ENCODE data around the gene ST3GAL3.

Gene ST3GAL3

DNA sequence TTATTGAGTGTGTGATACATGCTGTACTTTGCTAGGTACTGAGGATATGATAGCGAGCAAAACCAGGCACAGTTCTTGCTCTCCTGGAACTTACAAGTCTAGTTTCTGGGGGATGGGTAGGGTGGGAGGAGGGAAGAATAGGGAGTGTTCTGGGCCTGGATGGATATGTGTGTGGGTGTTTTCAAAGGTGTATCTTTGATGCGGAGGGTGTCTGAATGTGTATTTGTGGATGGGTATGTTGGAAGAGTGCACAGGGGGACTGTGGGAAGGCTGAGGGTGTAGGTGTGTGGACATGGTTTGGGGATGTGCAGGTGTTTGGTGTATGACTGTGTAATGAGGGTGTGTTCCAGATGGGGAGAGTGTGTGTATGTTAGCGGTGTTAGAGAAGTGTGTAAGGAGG, 258.0 kb downstream of the ST3GAL3 start:
- Histone ChIP-seq H3K79me1 (ENCODE audit: low read length) (peaks cover 3% of the 10 kb centered on the region), H3K23ac (ENCODE audit: low read length) (no peak overlapping the region), H3K4me2 (ENCODE audit: low read length) (no peak overlapping the region), H3K9ac (ENCODE audit: low read length) (no peak overlapping the region), H4K8ac (ENCODE audit: low read depth, low read length) (no peak overlapping the region), H2BK120ac (ENCODE audit: low read depth, low read length) (no peak overlapping the region), H2AK5ac (ENCODE audit: low read length) (no peak overlapping the region), H3K27ac (ENCODE audit: low read depth, low read length) (no peak overlapping the region), H3K56ac (ENCODE audit: low read length) (no peak overlapping the region), H3K36me3 (ENCODE audit: control insufficient read depth, insufficient read depth, low read length) (peaks cover 1% of the 10 kb centered on the region), H4K5ac (ENCODE audit: low read length) (no peak overlapping the region), H2BK15ac (replicated peaks; ENCODE audit: low read depth) (no peak overlapping the region), H3K18ac (ENCODE audit: low read length) (no peak overlapping the region), H3K79me2 (ENCODE audit: control insufficient read depth, insufficient read depth, low read length) (peaks cover 3% of the 10 kb centered on the region), H3K4ac (ENCODE audit: low read depth, low read length) (no peak overlapping the region), H3K4me1 (ENCODE audit: control insufficient read depth, low read depth, low read length) (no peaks in the 10 kb centered on the region), H3K27me3 (ENCODE audit: insufficient read depth, low read length, poor library complexity) (no peaks in the 10 kb centered on the region), H2BK5ac (ENCODE audit: low read length) (no peak overlapping the region), H3K4me3 (ENCODE audit: low read length) (no peak overlapping the region)
- DNase-seq: no peak
- WGBS (ENCODE audit: extremely low coverage, insufficient coverage, low lambda C conversion rate): no CpG with 5 or more reads among the region's 3 CpGs

DNA sequence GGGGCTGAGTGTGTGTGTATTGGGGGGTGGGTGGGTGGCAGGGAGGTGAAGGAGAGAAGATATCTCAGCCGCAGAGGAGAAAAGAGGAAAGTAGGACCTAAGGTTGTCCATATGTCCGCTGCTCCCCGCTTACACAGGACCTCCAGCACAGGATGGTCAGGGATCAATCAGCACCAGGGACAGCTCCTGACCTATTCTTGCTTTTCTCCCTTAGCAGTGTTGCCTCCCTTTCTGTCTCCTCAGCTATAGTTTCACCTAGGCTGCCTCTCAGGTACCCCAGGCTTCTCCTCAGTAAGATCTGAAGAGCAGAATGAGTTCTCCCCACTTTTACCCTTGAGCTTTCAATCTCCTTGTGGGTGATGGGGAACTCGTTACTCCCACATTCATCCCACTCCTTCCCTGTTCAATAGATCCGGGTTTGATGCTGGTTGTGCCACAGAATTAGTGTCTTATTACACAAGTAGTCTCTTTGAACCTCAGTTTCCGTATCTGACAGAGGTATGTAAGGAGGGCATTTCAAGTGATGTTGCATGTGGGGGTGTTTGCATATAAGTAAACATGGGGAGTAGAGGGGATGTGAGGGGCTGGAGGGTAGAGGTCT, 261.1 kb downstream of the ST3GAL3 start:
- Histone ChIP-seq H3K23ac (ENCODE audit: low read length) (no peak overlapping the region), H4K5ac (ENCODE audit: low read length) (no peak overlapping the region), H3K36me3 (ENCODE audit: control insufficient read depth, insufficient read depth, low read length) (no peaks in the 10 kb centered on the region), H2AK5ac (ENCODE audit: low read length) (no peak overlapping the region), H3K27me3 (ENCODE audit: insufficient read depth, low read length, poor library complexity) (no peaks in the 10 kb centered on the region), H3K4me3 (ENCODE audit: low read length) (no peak overlapping the region), H3K4me1 (ENCODE audit: control insufficient read depth, low read depth, low read length) (no peaks in the 10 kb centered on the region), H2BK5ac (ENCODE audit: low read length) (no peak overlapping the region), H2BK15ac (replicated peaks; ENCODE audit: low read depth) (no peak overlapping the region), H4K8ac (ENCODE audit: low read depth, low read length) (no peak overlapping the region), H3K79me2 (ENCODE audit: control insufficient read depth, insufficient read depth, low read length) (peaks cover 9% of the 10 kb centered on the region), H3K79me1 (ENCODE audit: low read length) (peaks cover 10% of the 10 kb centered on the region), H3K4me2 (ENCODE audit: low read length) (no peak overlapping the region), H3K9ac (ENCODE audit: low read length) (no peak overlapping the region), H3K27ac (ENCODE audit: low read depth, low read length) (no peak overlapping the region), H3K56ac (ENCODE audit: low read length) (no peak overlapping the region), H3K4ac (ENCODE audit: low read depth, low read length) (no peak overlapping the region), H2BK120ac (ENCODE audit: low read depth, low read length) (no peak overlapping the region), H3K18ac (ENCODE audit: low read length) (no peak overlapping the region)
- DNase-seq: peak; percentile 62
- WGBS (ENCODE audit: extremely low coverage, insufficient coverage, low lambda C conversion rate): no CpG with 5 or more reads among the region's 6 CpGs

DNA sequence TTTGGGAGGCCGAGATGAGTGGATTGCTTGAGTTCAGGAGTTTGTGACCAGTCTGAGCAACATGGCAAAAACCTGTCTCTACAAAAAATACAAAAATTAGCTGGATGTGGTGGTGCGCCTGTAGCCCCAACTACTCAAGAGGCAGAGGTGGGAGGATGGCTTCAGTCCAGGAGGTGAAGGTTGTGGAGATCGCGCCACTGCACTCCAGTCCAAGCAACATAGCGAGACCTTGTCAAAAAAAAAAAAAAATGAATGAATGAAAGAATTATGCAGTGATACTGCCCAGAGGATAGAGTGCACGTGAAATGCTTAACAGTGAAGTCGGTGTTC, 262.0 kb downstream of the ST3GAL3 start:
- Histone ChIP-seq H3K79me1 (ENCODE audit: low read length) (peaks cover 10% of the 10 kb centered on the region), H2BK120ac (ENCODE audit: low read depth, low read length) (no peak overlapping the region), H3K27me3 (ENCODE audit: insufficient read depth, low read length, poor library complexity) (no peaks in the 10 kb centered on the region), H3K4ac (ENCODE audit: low read depth, low read length) (no peak overlapping the region), H3K4me1 (ENCODE audit: control insufficient read depth, low read depth, low read length) (no peaks in the 10 kb centered on the region), H2BK5ac (ENCODE audit: low read length) (no peak overlapping the region), H2BK15ac (replicated peaks; ENCODE audit: low read depth) (no peak overlapping the region), H3K56ac (ENCODE audit: low read length) (no peak overlapping the region), H4K8ac (ENCODE audit: low read depth, low read length) (no peak overlapping the region), H3K27ac (ENCODE audit: low read depth, low read length) (no peak overlapping the region), H3K4me3 (ENCODE audit: low read length) (no peak overlapping the region), H3K23ac (ENCODE audit: low read length) (no peak overlapping the region), H3K9ac (ENCODE audit: low read length) (no peak overlapping the region), H3K4me2 (ENCODE audit: low read length) (no peak overlapping the region), H2AK5ac (ENCODE audit: low read length) (no peak overlapping the region), H3K18ac (ENCODE audit: low read length) (no peak overlapping the region), H4K5ac (ENCODE audit: low read length) (no peak overlapping the region), H3K36me3 (ENCODE audit: control insufficient read depth, insufficient read depth, low read length) (no peaks in the 10 kb centered on the region), H3K79me2 (ENCODE audit: control insufficient read depth, insufficient read depth, low read length) (peaks cover 9% of the 10 kb centered on the region)
- no peak for DNase-seq
- WGBS (ENCODE audit: extremely low coverage, insufficient coverage, low lambda C conversion rate): no CpG with 5 or more reads among the region's 7 CpGs

DNA sequence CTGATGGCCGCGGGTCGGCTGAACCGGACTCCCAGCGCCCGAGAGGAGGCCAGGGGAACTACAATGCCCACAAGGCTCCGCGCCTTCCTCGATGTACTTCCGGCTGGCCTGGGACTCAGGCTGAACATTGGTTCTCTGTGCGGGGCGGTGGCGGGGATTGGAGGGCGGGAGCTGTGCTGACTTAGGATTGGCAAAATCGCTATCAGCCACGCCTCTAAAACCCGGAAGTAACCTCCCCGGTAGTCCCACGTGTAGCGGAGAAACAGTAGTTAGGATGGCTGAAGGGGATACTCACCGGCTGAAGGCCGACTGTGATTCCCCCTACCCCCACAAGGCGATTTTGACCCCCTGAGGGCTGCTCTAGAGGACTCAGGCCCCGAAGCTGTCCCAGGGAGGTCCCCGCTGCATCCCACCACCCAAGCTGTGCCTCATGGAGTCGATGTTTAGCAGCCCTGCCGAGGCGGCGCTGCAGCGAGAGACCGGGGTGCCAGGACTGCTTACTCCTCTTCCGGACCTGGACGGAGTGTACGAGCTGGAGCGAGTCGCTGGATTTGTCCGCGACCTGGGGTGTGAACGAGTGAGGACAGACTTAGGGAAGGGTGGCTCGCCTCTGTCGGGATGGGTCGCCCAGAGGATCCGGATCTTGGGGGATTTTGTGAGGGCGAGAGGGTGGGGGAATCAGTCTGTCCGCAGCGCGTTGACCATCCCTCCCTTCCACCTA, 262.6 kb downstream of the ST3GAL3 start, which contains the start of gene DPH2:
Gene DPH2, plus strand, starts transcription at position 265 of the 721 bp plus-strand sequence. Its CDS starts 166 bp downstream, at position 431.
- DNase-seq: peak; percentile 99

DNA sequence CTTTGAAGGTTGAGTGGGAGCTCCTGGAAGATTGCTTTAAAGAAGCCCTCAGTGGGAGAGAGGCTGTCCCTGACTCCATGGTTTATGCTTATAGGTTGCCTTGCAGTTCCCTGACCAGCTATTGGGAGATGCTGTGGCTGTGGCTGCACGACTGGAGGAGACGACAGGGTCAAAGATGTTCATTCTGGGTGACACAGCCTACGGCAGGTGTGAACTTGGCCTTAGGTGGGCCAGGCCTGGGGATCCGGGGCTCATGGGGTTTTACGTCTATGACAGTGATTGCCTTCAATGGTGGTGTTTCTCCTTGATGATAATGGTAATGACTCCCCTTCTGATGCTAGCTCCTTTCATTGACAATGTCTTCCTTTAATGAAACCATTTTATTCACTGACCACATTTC, 263.2 kb downstream of the ST3GAL3 start:
- H3K4me3 ChIP-seq (ENCODE audit: low read length): peak overlapping the region; percentile 75
- H3K27me3 ChIP-seq (ENCODE audit: insufficient read depth, low read length, poor library complexity): no peaks in the 10 kb centered on the region
- H4K5ac ChIP-seq (ENCODE audit: low read length): no peak overlapping the region
- no peak overlapping the region for H2BK15ac ChIP-seq (replicated peaks; ENCODE audit: low read depth)
- no peak for DNase-seq
- no peak overlapping the region for H3K27ac ChIP-seq (ENCODE audit: low read depth, low read length)
- no CpG with 5 or more reads among the region's 5 CpGs for WGBS (ENCODE audit: extremely low coverage, insufficient coverage, low lambda C conversion rate)
- no peak overlapping the region for H3K4ac ChIP-seq (ENCODE audit: low read depth, low read length)
- H2BK5ac ChIP-seq (ENCODE audit: low read length): no peak overlapping the region
- no peak overlapping the region for H2BK120ac ChIP-seq (ENCODE audit: low read depth, low read length)
- H3K79me1 ChIP-seq (ENCODE audit: low read length): peaks cover 11% of the 10 kb centered on the region
- peaks cover 13% of the 10 kb centered on the region for H3K79me2 ChIP-seq (ENCODE audit: control insufficient read depth, insufficient read depth, low read length)
- H3K4me1 ChIP-seq (ENCODE audit: control insufficient read depth, low read depth, low read length): no peaks in the 10 kb centered on the region
- no peak overlapping the region for H3K18ac ChIP-seq (ENCODE audit: low read length)
- no peak overlapping the region for H3K23ac ChIP-seq (ENCODE audit: low read length)
- H4K8ac ChIP-seq (ENCODE audit: low read depth, low read length): no peak overlapping the region
- H3K56ac ChIP-seq (ENCODE audit: low read length): peak overlapping the region; percentile 90
- no peaks in the 10 kb centered on the region for H3K36me3 ChIP-seq (ENCODE audit: control insufficient read depth, insufficient read depth, low read length)
- no peak overlapping the region for H2AK5ac ChIP-seq (ENCODE audit: low read length)
- peak overlapping the region; percentile 78 for H3K4me2 ChIP-seq (ENCODE audit: low read length)
- peak overlapping the region; percentile 86 for H3K9ac ChIP-seq (ENCODE audit: low read length)

More for the DNA sequence above, 262.6 kb downstream of the ST3GAL3 start, which contains the start of gene DPH2:
- Histone ChIP-seq H3K27me3 (ENCODE audit: insufficient read depth, low read length, poor library complexity) (no peaks in the 10 kb centered on the region), H3K79me1 (ENCODE audit: low read length) (peaks cover 10% of the 10 kb centered on the region), H3K9ac (ENCODE audit: low read length) (peak within 1 kb of the TSS; percentile 86), H2BK5ac (ENCODE audit: low read length) (no peak within 1 kb of the TSS), H3K4me1 (ENCODE audit: control insufficient read depth, low read depth, low read length) (no peaks in the 10 kb centered on the region), H3K36me3 (ENCODE audit: control insufficient read depth, insufficient read depth, low read length) (no peaks in the 10 kb centered on the region), H2BK15ac (replicated peaks; ENCODE audit: low read depth) (no peak within 1 kb of the TSS), H2AK5ac (ENCODE audit: low read length) (no peak within 1 kb of the TSS), H3K4me3 (ENCODE audit: low read length) (peak within 1 kb of the TSS; percentile 75), H2BK120ac (ENCODE audit: low read depth, low read length) (no peak within 1 kb of the TSS), H4K8ac (ENCODE audit: low read depth, low read length) (no peak within 1 kb of the TSS), H3K23ac (ENCODE audit: low read length) (no peak within 1 kb of the TSS), H3K18ac (ENCODE audit: low read length) (no peak within 1 kb of the TSS), H3K27ac (ENCODE audit: low read depth, low read length) (no peak within 1 kb of the TSS), H4K5ac (ENCODE audit: low read length) (no peak within 1 kb of the TSS), H3K56ac (ENCODE audit: low read length) (peak within 1 kb of the TSS; percentile 90), H3K4ac (ENCODE audit: low read depth, low read length) (no peak within 1 kb of the TSS), H3K79me2 (ENCODE audit: control insufficient read depth, insufficient read depth, low read length) (peaks cover 9% of the 10 kb centered on the region), H3K4me2 (ENCODE audit: low read length) (peak within 1 kb of the TSS; percentile 78)
- WGBS (ENCODE audit: extremely low coverage, insufficient coverage, low lambda C conversion rate): no CpG with 5 or more reads among the region's 47 CpGs
